Glutamatergic neuron (in vitro differentiated cells): Measurements from ENCODE around the gene RUFY4. TPM values are rescaled to one million over a fixed set of nuclear protein-coding genes. Genes with fewer than 3 reads are reported as not detected.

ENCODE experiments used
- DNase-seq: peaks from one replicate; pipeline ENCODE4 v3.0.0; 2022
- H3K27ac Mint-ChIP-seq: one replicate; pipeline ENCODE4 v1.8.0; 2020; ENCODE audit warnings: mild to moderate bottlenecking, mixed read lengths, inconsistent platforms; ENCODE audit not compliant: unreplicated experiment
- H3K27me3 Mint-ChIP-seq: one replicate; pipeline ENCODE4 v1.8.0; 2020; ENCODE audit warnings: mild to moderate bottlenecking, moderate library complexity, mixed read lengths, inconsistent platforms; ENCODE audit not compliant: unreplicated experiment
- H3K36me3 Mint-ChIP-seq: one replicate; pipeline ENCODE4 v1.8.0; 2020; ENCODE audit warnings: mild to moderate bottlenecking, mixed read lengths, inconsistent platforms; ENCODE audit not compliant: unreplicated experiment
- H3K4me1 Mint-ChIP-seq: one replicate; pipeline ENCODE4 v1.8.0; 2020; ENCODE audit warnings: mild to moderate bottlenecking, low read depth, mixed read lengths, inconsistent platforms; ENCODE audit not compliant: unreplicated experiment
- H3K4me3 Mint-ChIP-seq: one replicate; pipeline ENCODE4 v1.8.0; 2020; ENCODE audit warnings: mild to moderate bottlenecking, mixed read lengths, inconsistent platforms; ENCODE audit not compliant: unreplicated experiment
- H3K9me3 Mint-ChIP-seq: one replicate; pipeline ENCODE4 v1.8.0; 2020; ENCODE audit warnings: mild to moderate bottlenecking, moderate library complexity, mixed read lengths, inconsistent platforms; ENCODE audit not compliant: unreplicated experiment
- CTCF ChIP-seq: fragments of 200-600 bp; sonication (generic); IDR thresholded peaks from one replicate; pipeline ENCODE4 v1.5.0; 2021; ENCODE audit not compliant: partially characterized antibody, unreplicated experiment
- total RNA-seq: library from RNA; stranded (reverse); fragmentation: NEBNext Ultra II Directional; extraction: Animal tissue kit (Norgen Biotek cat#: 25700); gene quantifications from one replicate; pipeline ENCODE4 v1.2.1, GENCODE V29; 2021; ENCODE audit not compliant: unreplicated experiment

Gene RUFY4
- total RNA-seq, 1 donor from 2014 or later, result not detected

GRCh38 chr2:218031261-218031660 is 37.8 kb upstream of the RUFY4 start:
- H3K9me3 Mint-ChIP-seq, result no peaks in the 10 kb centered on the region
- peaks cover 2% of the 10 kb centered on the region for H3K27me3 Mint-ChIP-seq
- H3K27ac Mint-ChIP-seq, result no peak overlapping the region
- no peak for DNase-seq
- no peaks in the 10 kb centered on the region for H3K36me3 Mint-ChIP-seq
- no peaks in the 10 kb centered on the region for H3K4me1 Mint-ChIP-seq
- no peak for TF ChIP-seq CTCF
- H3K4me3 Mint-ChIP-seq, result no peak overlapping the region

- H3K4me1 Mint-ChIP-seq, result no peaks in the 10 kb centered on the region
- H3K9me3 Mint-ChIP-seq, result no peaks in the 10 kb centered on the region
- no peaks in the 10 kb centered on the region for H3K36me3 Mint-ChIP-seq
- no peak overlapping the region for H3K27ac Mint-ChIP-seq
- no peak overlapping the region for H3K4me3 Mint-ChIP-seq
- TF ChIP-seq CTCF, result no peak
- DNase-seq, result no peak
- peaks cover 2% of the 10 kb centered on the region for H3K27me3 Mint-ChIP-seq
Observed at GRCh38 chr2:218031771-218032257, 37.2 kb upstream of the RUFY4 start.

GRCh38 chr2:218032336-218033171 is 36.5 kb upstream of the RUFY4 start:
- H3K4me1 Mint-ChIP-seq, result no peaks in the 10 kb centered on the region
- H3K4me3 Mint-ChIP-seq, result no peak overlapping the region
- no peak for DNase-seq
- no peaks in the 10 kb centered on the region for H3K9me3 Mint-ChIP-seq
- H3K27me3 Mint-ChIP-seq, result peaks cover 2% of the 10 kb centered on the region
- no peaks in the 10 kb centered on the region for H3K36me3 Mint-ChIP-seq
- no peak for TF ChIP-seq CTCF
- H3K27ac Mint-ChIP-seq, result no peak overlapping the region

- H3K27me3 Mint-ChIP-seq, result peaks cover 2% of the 10 kb centered on the region
- no peak overlapping the region for H3K4me3 Mint-ChIP-seq
- H3K9me3 Mint-ChIP-seq, result no peaks in the 10 kb centered on the region
Observed at GRCh38 chr2:218033208-218033589, 35.9 kb upstream of the RUFY4 start.

More at GRCh38 chr2:218033208-218033589, 35.9 kb upstream of the RUFY4 start:
- no peak for DNase-seq
- no peak for TF ChIP-seq CTCF
- no peaks in the 10 kb centered on the region for H3K4me1 Mint-ChIP-seq
- no peak overlapping the region for H3K27ac Mint-ChIP-seq
- H3K36me3 Mint-ChIP-seq, result no peaks in the 10 kb centered on the region
